ENCODE measurements around the gene NARS2. TPM values are rescaled to one million over a fixed set of nuclear protein-coding genes. Genes with fewer than 3 reads are reported as not detected.
"Not testable (repeated sequence)": the region's sequence is repeated elsewhere in the genome, so short reads cannot be mapped to it uniquely, and the experiment has no call there.

The NARS2 gene, protein sequence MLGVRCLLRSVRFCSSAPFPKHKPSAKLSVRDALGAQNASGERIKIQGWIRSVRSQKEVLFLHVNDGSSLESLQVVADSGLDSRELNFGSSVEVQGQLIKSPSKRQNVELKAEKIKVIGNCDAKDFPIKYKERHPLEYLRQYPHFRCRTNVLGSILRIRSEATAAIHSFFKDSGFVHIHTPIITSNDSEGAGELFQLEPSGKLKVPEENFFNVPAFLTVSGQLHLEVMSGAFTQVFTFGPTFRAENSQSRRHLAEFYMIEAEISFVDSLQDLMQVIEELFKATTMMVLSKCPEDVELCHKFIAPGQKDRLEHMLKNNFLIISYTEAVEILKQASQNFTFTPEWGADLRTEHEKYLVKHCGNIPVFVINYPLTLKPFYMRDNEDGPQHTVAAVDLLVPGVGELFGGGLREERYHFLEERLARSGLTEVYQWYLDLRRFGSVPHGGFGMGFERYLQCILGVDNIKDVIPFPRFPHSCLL
- 10 to 100 TPM; 10.6 to 20.3 (median 12.9) TPM for total RNA-seq

DNA sequence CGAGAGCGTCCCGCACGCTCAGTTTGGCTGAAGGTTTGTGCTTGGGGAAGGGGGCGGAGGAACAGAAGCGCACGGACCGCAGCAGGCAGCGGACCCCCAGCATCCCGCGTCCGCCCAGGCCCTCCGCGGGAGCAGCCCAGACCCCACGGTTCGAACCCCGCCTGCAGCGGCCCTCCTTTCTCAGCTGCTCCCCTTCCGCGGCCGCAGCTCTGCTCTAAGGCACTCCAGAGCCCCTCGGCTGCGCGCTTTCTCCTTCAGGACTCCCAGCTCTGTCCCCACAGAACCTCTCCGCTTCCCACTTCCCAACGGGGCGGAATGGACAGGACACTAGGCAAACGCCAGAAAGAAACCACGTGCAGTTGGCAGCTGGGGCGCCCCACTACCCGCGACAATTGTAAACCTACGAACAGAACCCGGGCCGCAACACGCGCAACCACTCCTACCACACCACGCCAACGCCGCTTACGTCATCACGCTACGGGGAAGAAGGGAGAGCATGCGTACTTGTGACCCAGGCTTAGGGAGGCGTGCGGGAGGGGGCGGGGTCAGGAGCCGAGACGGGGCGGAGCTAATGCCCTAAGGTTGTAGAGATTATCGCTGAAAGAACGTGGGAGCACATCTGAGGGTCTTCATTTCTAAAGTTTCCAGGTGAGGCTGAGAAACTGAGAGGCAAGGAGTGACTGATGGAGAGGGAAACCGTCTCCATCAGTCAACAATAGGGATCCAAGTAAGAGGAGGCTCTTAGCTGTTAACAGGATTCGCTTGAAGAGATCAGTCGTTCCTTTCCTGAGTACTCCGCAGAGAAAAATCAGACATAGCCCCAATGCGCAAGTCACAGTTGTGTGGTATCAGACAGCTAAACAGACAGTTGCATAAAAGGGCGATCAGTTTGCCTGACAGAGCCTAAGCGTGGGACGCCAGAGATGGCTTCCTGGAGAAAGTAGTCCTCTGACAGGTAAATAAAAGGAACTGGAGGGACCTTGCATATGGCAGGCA lies at the start of gene NARS2:
Gene NARS2, minus strand, starts transcription at position 479 of the 996 bp plus-strand sequence. Its CDS starts 376 bp downstream, at position 103.
- ATAC-seq (ENCODE audit: low FRiP score) (peak; percentile 100), DNase-seq (ENCODE audit: low spot score) (peak; percentile 97)
- TF ChIP-seq, protein P1, sequence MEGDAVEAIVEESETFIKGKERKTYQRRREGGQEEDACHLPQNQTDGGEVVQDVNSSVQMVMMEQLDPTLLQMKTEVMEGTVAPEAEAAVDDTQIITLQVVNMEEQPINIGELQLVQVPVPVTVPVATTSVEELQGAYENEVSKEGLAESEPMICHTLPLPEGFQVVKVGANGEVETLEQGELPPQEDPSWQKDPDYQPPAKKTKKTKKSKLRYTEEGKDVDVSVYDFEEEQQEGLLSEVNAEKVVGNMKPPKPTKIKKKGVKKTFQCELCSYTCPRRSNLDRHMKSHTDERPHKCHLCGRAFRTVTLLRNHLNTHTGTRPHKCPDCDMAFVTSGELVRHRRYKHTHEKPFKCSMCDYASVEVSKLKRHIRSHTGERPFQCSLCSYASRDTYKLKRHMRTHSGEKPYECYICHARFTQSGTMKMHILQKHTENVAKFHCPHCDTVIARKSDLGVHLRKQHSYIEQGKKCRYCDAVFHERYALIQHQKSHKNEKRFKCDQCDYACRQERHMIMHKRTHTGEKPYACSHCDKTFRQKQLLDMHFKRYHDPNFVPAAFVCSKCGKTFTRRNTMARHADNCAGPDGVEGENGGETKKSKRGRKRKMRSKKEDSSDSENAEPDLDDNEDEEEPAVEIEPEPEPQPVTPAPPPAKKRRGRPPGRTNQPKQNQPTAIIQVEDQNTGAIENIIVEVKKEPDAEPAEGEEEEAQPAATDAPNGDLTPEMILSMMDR (IDR thresholded peaks at IDR 0.05), result no peak

DNA sequence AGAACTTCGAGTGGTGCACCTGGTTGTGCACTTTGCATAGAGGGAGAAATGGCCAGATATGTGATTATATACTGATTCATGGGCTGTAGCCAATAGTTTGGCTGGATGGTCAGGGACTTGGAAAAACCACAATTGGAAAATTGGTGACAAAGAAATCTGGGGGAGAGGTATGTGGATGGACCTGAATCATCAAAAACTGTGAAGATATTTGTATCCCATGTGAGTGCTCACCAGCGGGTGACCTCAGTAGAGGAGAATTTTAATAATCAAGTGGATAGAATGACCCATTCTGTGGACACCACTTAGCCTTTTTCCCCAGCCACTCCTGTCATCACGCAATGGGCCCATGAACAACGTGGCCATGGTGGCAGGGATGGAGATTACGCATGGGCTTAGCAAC lies 48.0 kb upstream of the NARS2 start:
- ATAC-seq (ENCODE audit: low FRiP score), result no peak
- DNase-seq (ENCODE audit: low spot score), result no peak
- TF ChIP-seq, protein P1 (IDR thresholded peaks at IDR 0.05), result no peak

DNA sequence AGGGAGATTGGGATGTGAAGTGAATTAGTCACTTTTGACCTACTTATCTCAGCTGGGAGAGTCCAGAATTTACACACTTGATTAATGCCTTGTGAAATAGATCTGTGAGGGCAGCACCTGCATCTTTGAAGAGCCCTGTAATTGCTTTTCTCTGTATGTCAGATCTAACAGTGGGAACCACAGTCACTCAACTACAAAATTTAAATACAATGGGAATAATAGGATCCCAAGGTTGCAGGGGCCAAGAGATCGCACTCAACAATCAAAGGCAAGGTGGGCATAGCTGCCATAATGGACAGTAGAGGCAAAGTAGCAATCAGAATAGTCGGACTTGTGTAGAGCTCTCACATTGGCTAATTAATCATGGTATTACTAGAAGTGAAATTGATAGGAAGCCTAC lies 45.5 kb upstream of the NARS2 start:
- DNase-seq (ENCODE audit: low spot score), result no peak
- TF ChIP-seq, protein P1 (IDR thresholded peaks at IDR 0.05), result no peak
- no peak for ATAC-seq (ENCODE audit: low FRiP score)

DNA sequence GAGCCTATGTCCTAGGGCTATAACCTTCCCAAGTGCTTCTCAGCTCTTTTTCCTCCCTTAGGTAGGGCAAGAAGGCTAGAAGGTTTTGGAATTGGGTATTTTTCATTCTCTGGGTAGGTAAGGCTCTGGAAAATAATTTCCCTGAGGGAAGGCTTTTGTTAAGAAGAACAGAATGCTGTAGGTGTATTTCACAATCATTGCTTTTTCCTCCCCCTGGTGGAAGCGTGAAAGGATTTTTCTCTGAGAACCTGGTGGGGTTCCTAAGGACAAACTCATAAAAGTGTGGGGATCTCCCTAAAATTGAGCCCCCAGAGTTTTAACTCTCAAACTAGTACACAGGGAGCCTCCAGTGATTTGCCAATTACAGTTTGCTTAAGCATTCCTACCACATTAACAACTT lies 41.1 kb upstream of the NARS2 start:
- TF ChIP-seq, protein P1 (IDR thresholded peaks at IDR 0.05), result no peak
- DNase-seq (ENCODE audit: low spot score), result no peak
- no peak for ATAC-seq (ENCODE audit: low FRiP score)

DNA sequence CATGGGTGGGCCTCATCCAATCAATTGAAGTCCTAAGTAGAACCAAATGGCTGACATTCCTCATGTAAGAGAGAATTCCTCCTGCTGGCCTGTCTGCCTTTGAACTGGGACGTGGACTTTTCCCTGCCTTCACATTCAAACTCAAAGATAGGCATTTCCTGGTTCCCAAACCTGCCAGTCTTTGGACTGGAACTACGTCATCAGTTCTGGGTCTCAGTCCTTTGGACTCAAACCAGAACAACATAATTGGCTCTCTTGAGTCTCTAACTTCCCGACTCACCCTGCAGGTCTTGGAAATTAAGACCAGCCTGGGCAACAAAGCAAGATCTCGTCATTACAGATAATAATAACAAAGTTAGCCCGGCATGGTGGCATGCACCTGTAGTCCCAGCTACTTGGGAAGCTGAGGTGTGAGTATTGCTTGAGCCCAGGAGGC lies 38.7 kb upstream of the NARS2 start:
- DNase-seq (ENCODE audit: low spot score) (no peak), ATAC-seq (ENCODE audit: low FRiP score) (no peak)
- TF ChIP-seq, protein P1 (IDR thresholded peaks at IDR 0.05), result no peak

DNA sequence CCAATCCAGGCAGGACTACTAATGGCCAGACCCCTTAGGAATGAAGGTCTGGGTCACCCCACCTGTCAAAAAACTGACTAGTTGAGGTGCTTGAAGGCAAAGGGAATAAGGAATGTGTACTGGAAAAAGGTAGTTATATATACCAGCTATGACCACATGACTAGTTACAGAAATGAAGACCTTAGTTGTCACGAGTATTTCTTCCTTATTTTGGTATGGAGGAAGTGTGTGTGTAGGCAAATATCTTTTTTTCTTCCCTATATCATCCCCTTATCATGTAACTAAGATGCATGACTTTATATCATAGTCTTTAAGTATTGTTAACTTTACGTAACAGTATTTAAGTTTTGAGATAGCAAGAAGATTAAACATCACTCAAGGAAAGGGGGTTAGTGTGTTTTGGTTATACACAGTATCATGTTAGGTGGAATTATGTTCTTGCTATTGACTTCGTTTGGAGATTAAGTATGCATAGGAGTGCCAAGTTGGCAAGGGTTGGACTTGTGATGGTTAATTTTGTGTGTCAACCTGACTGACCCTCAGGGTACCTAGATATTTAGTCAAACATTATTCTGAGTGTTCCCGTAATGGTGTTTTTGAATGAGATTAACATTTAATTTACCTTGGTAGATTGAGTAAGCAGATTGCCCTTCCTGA lies 38.2 kb upstream of the NARS2 start:
- no peak for ATAC-seq (ENCODE audit: low FRiP score)
- DNase-seq (ENCODE audit: low spot score), result no peak
- TF ChIP-seq, protein P1 (IDR thresholded peaks at IDR 0.05), result no peak

DNA sequence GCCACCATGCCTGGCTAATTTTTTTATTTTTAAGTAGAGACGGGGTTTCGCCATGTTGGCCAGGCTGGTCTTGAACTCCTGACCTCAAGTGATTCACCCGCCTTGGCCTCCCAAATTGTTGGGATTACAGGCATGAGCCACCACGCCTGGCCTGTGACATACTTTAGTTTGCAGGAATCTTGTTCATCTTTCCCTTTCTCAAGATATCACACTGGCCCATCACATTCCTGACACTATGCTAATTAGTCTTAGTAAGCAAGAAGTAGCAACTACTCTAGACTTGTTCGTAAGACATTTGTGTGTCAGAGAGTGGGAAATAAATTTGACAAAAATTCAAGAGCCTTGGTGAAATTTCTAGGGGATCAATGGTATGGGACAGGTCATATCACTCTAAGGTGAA lies 34.7 kb upstream of the NARS2 start:
- not testable (repeated sequence) for ATAC-seq (ENCODE audit: low FRiP score); DNase-seq (ENCODE audit: low spot score)
